Raji (cell line): Measurements from ENCODE around the gene PGAP1.

Experiments used
- POLR2A ChIP-seq: IDR thresholded peaks from 2 replicates; pipeline ENCODE4 v1.6.1; 2011; ENCODE audit warnings: low read depth, low read length, control low read depth; ENCODE audit not compliant: insufficient read depth

Gene PGAP1

GRCh38 chr2:196804381-196804780 lies 122.1 kb downstream of the PGAP1 start:
- TF ChIP-seq POLR2A = no peak

GRCh38 chr2:196802401-196802800 lies 124.1 kb downstream of the PGAP1 start:
- TF ChIP-seq POLR2A = no peak

GRCh38 chr2:196801674-196802261 lies 124.7 kb downstream of the PGAP1 start:
- no peak for TF ChIP-seq POLR2A

GRCh38 chr2:196798980-196799379 lies 127.5 kb downstream of the PGAP1 start:
- no peak for TF ChIP-seq POLR2A

- no peak for TF ChIP-seq POLR2A
These were observed 133.6 kb downstream of the PGAP1 start for GRCh38 chr2:196792865-196793264.

GRCh38 chr2:196783431-196784094 lies 142.9 kb downstream of the PGAP1 start:
- no peak for TF ChIP-seq POLR2A
